Ureter (tissue), 1 donor: ENCODE measurements around the gene DYNC1I1. TPM values are rescaled to one million over a fixed set of nuclear protein-coding genes. Genes with fewer than 3 reads are reported as not detected.

Source experiments
- DNase-seq: peaks from one replicate; pipeline ENCODE4 v3.0.0-alpha.2; 2020; ENCODE audit warnings: low spot score
- total RNA-seq: library from RNA; stranded (reverse); gene quantifications from one replicate; pipeline ENCODE4 v1.2.4, GENCODE V29; 2023
- donor health status: DM: yes; HTN: yes; CAD: no.

The DYNC1I1 gene
- total RNA-seq, 1 donor from 2014 or later = 14.6 TPM

- DNase-seq = no peak
Measured at GRCh38 chr7:95788884-95789283, 16.5 kb downstream of the DYNC1I1 start.

- DNase-seq = no peak
Measured at GRCh38 chr7:95793658-95794057, 21.3 kb downstream of the DYNC1I1 start.

- no peak for DNase-seq
Measured at GRCh38 chr7:95794917-95795515, 22.7 kb downstream of the DYNC1I1 start.

GRCh38 chr7:95796617-95797016 is 24.3 kb downstream of the DYNC1I1 start:
- DNase-seq = no peak

- no peak for DNase-seq
Measured at GRCh38 chr7:95798401-95798930, 26.1 kb downstream of the DYNC1I1 start.

- DNase-seq = no peak
Measured at GRCh38 chr7:95800787-95801186, 28.4 kb downstream of the DYNC1I1 start.

GRCh38 chr7:95802270-95802669 is 29.9 kb downstream of the DYNC1I1 start:
- DNase-seq = no peak

GRCh38 chr7:95804052-95804451 is 31.7 kb downstream of the DYNC1I1 start:
- DNase-seq = no peak

GRCh38 chr7:95805909-95806308 is 33.6 kb downstream of the DYNC1I1 start:
- DNase-seq = no peak

- no peak for DNase-seq
Measured at GRCh38 chr7:95808396-95808795, 36.0 kb downstream of the DYNC1I1 start.

- no peak for DNase-seq
Measured at GRCh38 chr7:95811846-95812445, 39.6 kb downstream of the DYNC1I1 start.

GRCh38 chr7:95814721-95815120 is 42.4 kb downstream of the DYNC1I1 start:
- no peak for DNase-seq

GRCh38 chr7:95817866-95818640 is 45.7 kb downstream of the DYNC1I1 start:
- no peak for DNase-seq

- no peak for DNase-seq
Measured at GRCh38 chr7:95820778-95821177, 48.4 kb downstream of the DYNC1I1 start.

GRCh38 chr7:95822717-95823116 is 50.4 kb downstream of the DYNC1I1 start:
- DNase-seq = no peak

GRCh38 chr7:95824616-95825015 is 52.3 kb downstream of the DYNC1I1 start:
- DNase-seq = no peak

- no peak for DNase-seq
Measured at GRCh38 chr7:95828824-95829790, 56.8 kb downstream of the DYNC1I1 start.

- DNase-seq = no peak
Measured at GRCh38 chr7:95840953-95841950, 68.9 kb downstream of the DYNC1I1 start.

GRCh38 chr7:95843286-95843685 is 70.9 kb downstream of the DYNC1I1 start:
- DNase-seq = no peak

- no peak for DNase-seq
Measured at GRCh38 chr7:95845007-95845406, 72.7 kb downstream of the DYNC1I1 start.
